ENCODE results near the gene MOV10L1. TPM values are rescaled to one million over a fixed set of nuclear protein-coding genes. Genes with fewer than 3 reads are reported as not detected.
"Not testable (repeated sequence)": the region's sequence is repeated elsewhere in the genome, so short reads cannot be mapped to it uniquely, and the experiment has no call there.

Gene MOV10L1
- total RNA-seq, 1 donor from 2014 or later, result 0.56 TPM

DNA sequence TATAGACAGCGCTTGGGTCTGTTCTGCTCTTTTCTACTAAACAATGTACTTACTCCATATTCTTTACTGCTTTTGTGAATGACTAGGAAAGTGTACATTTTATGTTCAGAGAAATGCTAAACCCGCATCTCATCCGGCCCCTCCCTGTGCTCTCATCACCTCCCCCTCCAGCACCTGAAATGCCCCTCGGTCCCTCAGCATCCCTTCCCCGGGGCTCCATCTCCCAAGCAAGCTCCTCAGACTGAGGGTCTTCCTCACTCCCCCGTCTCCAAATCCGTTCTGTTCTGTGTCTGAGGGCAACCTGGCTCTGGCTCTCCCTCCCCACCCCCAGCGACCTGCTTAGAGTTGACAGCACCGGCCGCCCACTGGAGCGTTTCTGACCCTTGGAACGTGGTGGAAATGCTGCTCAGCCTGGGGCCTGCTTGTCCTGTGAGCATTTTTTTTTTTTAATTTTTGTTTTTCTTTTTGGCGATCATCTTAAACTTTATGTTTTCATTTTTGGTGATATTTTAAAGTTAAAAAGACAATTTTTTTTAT lies 112.4 kb downstream of the MOV10L1 start:
- TF ChIP-seq, protein P1, sequence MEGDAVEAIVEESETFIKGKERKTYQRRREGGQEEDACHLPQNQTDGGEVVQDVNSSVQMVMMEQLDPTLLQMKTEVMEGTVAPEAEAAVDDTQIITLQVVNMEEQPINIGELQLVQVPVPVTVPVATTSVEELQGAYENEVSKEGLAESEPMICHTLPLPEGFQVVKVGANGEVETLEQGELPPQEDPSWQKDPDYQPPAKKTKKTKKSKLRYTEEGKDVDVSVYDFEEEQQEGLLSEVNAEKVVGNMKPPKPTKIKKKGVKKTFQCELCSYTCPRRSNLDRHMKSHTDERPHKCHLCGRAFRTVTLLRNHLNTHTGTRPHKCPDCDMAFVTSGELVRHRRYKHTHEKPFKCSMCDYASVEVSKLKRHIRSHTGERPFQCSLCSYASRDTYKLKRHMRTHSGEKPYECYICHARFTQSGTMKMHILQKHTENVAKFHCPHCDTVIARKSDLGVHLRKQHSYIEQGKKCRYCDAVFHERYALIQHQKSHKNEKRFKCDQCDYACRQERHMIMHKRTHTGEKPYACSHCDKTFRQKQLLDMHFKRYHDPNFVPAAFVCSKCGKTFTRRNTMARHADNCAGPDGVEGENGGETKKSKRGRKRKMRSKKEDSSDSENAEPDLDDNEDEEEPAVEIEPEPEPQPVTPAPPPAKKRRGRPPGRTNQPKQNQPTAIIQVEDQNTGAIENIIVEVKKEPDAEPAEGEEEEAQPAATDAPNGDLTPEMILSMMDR (IDR thresholded peaks at IDR 0.05), result no peak
- intact Hi-C loops (cut with DNase I), result no loop called here
- Histone ChIP-seq H3K9me3 (no peaks in the 10 kb centered on the region), H3K27me3 (ENCODE audit: low read depth) (no peaks in the 10 kb centered on the region), H3K4me1 (peaks cover 32% of the 10 kb centered on the region), H3K36me3 (peaks cover 50% of the 10 kb centered on the region), H3K4me3 (peak overlapping the region; percentile 77), H3K27ac (no peak overlapping the region)
- ATAC-seq (no peak), DNase-seq (no peak)

DNA sequence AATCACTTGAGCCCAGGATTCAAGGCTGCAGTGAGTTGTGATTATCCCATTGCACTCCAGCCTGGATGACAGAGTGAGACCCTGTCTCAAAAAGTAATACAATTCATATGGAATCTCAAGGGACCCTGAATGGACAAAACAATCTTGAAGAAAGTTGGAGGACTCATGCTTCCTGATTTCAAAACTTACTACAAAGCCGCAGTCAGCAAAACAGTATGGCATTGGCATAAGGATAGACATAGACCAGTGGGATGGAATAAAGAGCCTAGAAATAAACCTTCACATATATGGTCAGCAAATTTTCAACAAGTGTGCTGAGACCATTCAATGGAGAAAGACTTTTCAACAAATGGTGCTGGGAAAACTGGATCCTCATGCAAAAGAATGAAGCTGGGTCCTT lies 113.5 kb downstream of the MOV10L1 start:
- Histone ChIP-seq H3K27ac (no peak overlapping the region), H3K9me3 (no peaks in the 10 kb centered on the region), H3K4me3 (no peak overlapping the region), H3K4me1 (peaks cover 36% of the 10 kb centered on the region), H3K36me3 (peaks cover 50% of the 10 kb centered on the region), H3K27me3 (ENCODE audit: low read depth) (no peaks in the 10 kb centered on the region)
- intact Hi-C loops (cut with DNase I), result no loop called here
- TF ChIP-seq, protein P1 (IDR thresholded peaks at IDR 0.05), result no peak
- DNase-seq (no peak), ATAC-seq (no peak)

DNA sequence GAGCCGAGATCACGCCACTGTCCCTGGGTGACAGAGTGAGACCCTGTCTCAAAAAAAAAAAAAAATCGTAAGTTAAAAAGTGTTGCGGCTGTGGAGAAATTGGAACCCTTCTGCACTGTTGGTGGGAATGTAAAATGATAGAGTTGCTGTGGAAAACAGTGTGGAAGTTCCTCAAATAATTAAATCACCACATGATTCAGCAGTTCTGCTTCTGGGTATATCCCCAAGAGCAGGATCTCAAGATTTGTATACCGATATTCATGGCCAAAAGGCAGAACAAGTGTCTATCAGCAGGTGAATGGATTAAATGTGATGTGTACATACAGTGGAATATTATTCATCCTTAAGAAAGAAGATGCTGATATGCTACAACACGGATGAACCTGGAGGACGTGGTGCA lies 114.8 kb downstream of the MOV10L1 start:
- TF ChIP-seq, protein P1 (IDR thresholded peaks at IDR 0.05), result no peak
- intact Hi-C loops (cut with DNase I), result no loop called here
- Histone ChIP-seq H3K9me3 (no peaks in the 10 kb centered on the region), H3K36me3 (peaks cover 58% of the 10 kb centered on the region), H3K27me3 (ENCODE audit: low read depth) (no peaks in the 10 kb centered on the region), H3K4me1 (peaks cover 33% of the 10 kb centered on the region), H3K27ac (no peak overlapping the region), H3K4me3 (no peak overlapping the region)
- ATAC-seq (no peak), DNase-seq (no peak)

DNA sequence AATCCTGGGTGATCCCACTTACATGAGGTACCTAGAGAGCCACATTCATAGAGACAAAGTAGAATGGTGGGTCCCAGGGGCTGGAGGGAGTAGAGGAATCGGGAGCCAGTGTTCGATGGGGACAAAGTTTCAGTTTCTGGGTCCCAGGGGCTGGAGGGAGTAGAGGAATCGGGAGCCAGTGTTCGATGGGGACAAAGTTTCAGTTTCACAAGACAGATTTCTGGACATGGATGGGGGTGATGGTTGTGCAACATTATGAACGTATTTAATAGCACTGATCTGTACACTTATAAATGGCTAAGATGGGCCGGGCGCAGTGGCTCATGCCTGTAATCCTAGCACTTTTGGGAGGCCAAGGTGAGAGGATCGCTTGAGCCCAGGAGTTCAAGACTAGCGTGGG lies 115.2 kb downstream of the MOV10L1 start:
- not testable (repeated sequence) for H3K27ac ChIP-seq, ATAC-seq
- peaks cover 28% of the 10 kb centered on the region for H3K4me1 ChIP-seq

DNA sequence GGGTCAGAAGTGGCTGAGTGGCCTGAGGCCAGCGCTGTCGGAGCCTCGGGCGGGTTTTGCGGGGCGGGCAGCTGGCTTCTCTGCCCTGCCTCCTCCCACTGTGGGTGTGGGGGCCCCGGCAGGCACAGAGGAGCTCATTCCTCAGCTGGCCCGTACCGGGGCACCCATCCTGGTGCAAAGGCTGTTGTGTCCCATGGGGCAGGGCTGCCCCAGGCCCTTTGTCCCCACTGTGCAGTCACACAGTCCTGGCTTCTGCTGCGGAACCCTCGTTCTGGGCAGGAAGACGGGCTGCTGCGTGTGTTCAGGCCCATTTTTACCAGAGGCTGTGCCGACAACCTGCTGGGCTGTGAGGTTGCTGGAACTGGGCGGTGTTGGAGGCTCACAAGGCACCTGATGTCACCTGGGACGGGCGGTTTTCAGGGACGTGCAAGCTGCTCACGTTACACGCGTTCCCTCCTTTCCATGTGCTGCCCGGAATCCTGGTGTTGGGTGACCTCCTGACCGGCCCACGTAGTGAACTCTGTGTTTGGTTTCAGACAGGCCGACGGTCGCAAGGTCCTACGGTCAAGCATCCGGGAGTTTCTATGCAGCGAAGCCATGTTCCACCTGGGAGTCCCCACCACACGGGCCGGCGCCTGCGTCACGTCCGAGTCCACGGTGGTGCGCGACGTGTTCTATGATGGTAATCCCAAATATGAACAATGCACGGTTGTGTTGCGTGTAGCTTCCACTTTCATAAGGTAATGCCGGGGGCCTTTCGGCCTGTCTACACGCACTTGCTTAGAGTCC lies 116.2 kb downstream of the MOV10L1 start:
- DNase-seq (peak; percentile 32), ATAC-seq (no peak)
- Histone ChIP-seq H3K9me3 (no peaks in the 10 kb centered on the region), H3K36me3 (peaks cover 71% of the 10 kb centered on the region), H3K27me3 (ENCODE audit: low read depth) (no peaks in the 10 kb centered on the region), H3K27ac (no peak overlapping the region), H3K4me1 (peaks cover 26% of the 10 kb centered on the region), H3K4me3 (no peak overlapping the region)
- intact Hi-C loops (cut with DNase I), result no loop called here
- TF ChIP-seq, protein P1 (IDR thresholded peaks at IDR 0.05), result no peak

More for the DNA sequence above, 115.2 kb downstream of the MOV10L1 start:
- peaks cover 61% of the 10 kb centered on the region for H3K36me3 ChIP-seq
- DNase-seq; intact Hi-C loops (cut with DNase I); H3K27me3 ChIP-seq (ENCODE audit: low read depth); H3K9me3 ChIP-seq; H3K4me3 ChIP-seq: not testable (repeated sequence)

DNA sequence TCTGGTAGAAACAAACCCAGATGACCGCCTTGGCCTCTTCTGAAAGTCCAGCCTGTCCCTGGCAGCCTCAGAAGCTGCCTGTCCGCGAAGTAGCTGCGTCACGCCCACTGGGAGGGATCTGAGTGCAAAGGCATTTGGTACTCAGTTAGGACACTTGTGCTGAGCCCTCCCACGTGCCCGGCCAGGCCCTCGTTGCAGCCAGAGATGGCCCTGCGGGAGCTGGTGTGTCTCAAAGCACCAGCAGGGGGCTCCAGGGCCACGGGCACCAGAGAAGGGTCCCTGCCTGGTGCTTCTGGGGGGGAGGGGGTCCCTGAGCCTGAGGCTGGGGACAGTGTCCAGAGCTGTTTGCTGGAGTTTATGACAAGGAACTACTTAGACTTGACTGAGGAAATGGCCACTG lies 116.8 kb downstream of the MOV10L1 start:
- Histone ChIP-seq H3K27ac (no peak overlapping the region), H3K36me3 (peaks cover 77% of the 10 kb centered on the region), H3K27me3 (ENCODE audit: low read depth) (no peaks in the 10 kb centered on the region), H3K4me3 (no peak overlapping the region), H3K4me1 (peaks cover 25% of the 10 kb centered on the region), H3K9me3 (no peaks in the 10 kb centered on the region)
- intact Hi-C loops (cut with DNase I), result no loop called here
- TF ChIP-seq, protein P1 (IDR thresholded peaks at IDR 0.05), result peak; percentile 42
- DNase-seq, result peak; percentile 80
- ATAC-seq, result peak; percentile 67 to 80

All from lower lobe of right lung (tissue), 2 donors.